Hindlimb muscle (tissue), 1 donor: Measurements from ENCODE around the gene LMAN1L. TPM values are rescaled to one million over a fixed set of nuclear protein-coding genes. Genes with fewer than 3 reads are reported as not detected.

ENCODE experiments used
- DNase-seq: peaks from one replicate; pipeline ENCODE4 v3.0.0-alpha.2; 2013
- polyA plus RNA-seq: library from polyadenylated mRNA; unstranded; fragments of 120-200 nt; gene quantifications from one replicate; pipeline ENCODE4 v1.2.1, GENCODE V29; 2013; ENCODE audit not compliant: insufficient read length

Gene LMAN1L
- polyA plus RNA-seq, 1 donor: not detected

- no peak for DNase-seq
Observed at GRCh38 chr15:74858369-74858740, 45.7 kb downstream of the LMAN1L start.

GRCh38 chr15:74863239-74864056, 50.8 kb downstream of the LMAN1L start:
- no peak for DNase-seq

- DNase-seq: no peak
Observed at GRCh38 chr15:74864296-74864695, 51.7 kb downstream of the LMAN1L start.

GRCh38 chr15:74865316-74865715, 52.7 kb downstream of the LMAN1L start:
- DNase-seq: no peak

GRCh38 chr15:74866090-74866489, 53.5 kb downstream of the LMAN1L start:
- no peak for DNase-seq

- no peak for DNase-seq
Observed at GRCh38 chr15:74867466-74868038, 54.9 kb downstream of the LMAN1L start.

- DNase-seq: no peak
Observed at GRCh38 chr15:74868059-74868458, 55.4 kb downstream of the LMAN1L start.

GRCh38 chr15:74869372-74869725, 56.7 kb downstream of the LMAN1L start:
- no peak for DNase-seq

- DNase-seq: peak; percentile 38
Observed at GRCh38 chr15:74869726-74870407, 57.2 kb downstream of the LMAN1L start.

GRCh38 chr15:74870436-74871215, 58.0 kb downstream of the LMAN1L start:
- no peak for DNase-seq

- DNase-seq: no peak
Observed at GRCh38 chr15:74872702-74873035, 60.0 kb downstream of the LMAN1L start.

- DNase-seq: peak; percentile 94
Observed at GRCh38 chr15:74873036-74873755, 60.6 kb downstream of the LMAN1L start, which contains the start of gene SCAMP2. Gene SCAMP2, minus strand, starts transcription at chr15:74873365. Its CDS starts 110 bp downstream, at chr15:74873255.

GRCh38 chr15:74873756-74874424, 61.3 kb downstream of the LMAN1L start:
- no peak for DNase-seq

Other genes starting within 250 kb of the LMAN1L start
- gene CLK3, start 197.0 kb upstream of the LMAN1L start, polyA plus RNA-seq: 52.2 TPM
- gene EDC3, start 116.8 kb upstream of the LMAN1L start, polyA plus RNA-seq: 29.3 TPM
- gene CYP1A1, start 87.3 kb upstream of the LMAN1L start, polyA plus RNA-seq: not detected
- not detected for gene CYP1A2, start 64.0 kb upstream of the LMAN1L start, polyA plus RNA-seq
- 36.3 TPM for gene CSK, start 30.8 kb upstream of the LMAN1L start, polyA plus RNA-seq
- not detected for gene CPLX3, start 13.8 kb downstream of the LMAN1L start, polyA plus RNA-seq
- gene ULK3, start 30.3 kb downstream of the LMAN1L start, polyA plus RNA-seq: 49.3 TPM
- gene SCAMP2, start 60.5 kb downstream of the LMAN1L start, polyA plus RNA-seq: 67.5 TPM
- gene MPI, start 77.2 kb downstream of the LMAN1L start, polyA plus RNA-seq: 63.5 TPM
- gene FAM219B, start 94.0 kb downstream of the LMAN1L start, polyA plus RNA-seq: 49.7 TPM
- gene COX5A, start 125.2 kb downstream of the LMAN1L start, polyA plus RNA-seq: 243 TPM
- 1.1 TPM for gene RPP25, start 143.9 kb downstream of the LMAN1L start, polyA plus RNA-seq
- gene SCAMP5, start 182.7 kb downstream of the LMAN1L start, polyA plus RNA-seq: 3.9 TPM
- 7.4 TPM for gene PPCDC, start 210.8 kb downstream of the LMAN1L start, polyA plus RNA-seq